SH-SY5Y (cell line): ENCODE data around the gene BANF2.

Source experiments
- GATA2 ChIP-seq: IDR thresholded peaks from 2 replicates; pipeline ENCODE4 v1.6.1; 2011; ENCODE audit warnings: mild to moderate bottlenecking, low read depth, low read length
- GATA3 ChIP-seq: IDR thresholded peaks from 2 replicates; pipeline ENCODE4 v1.6.1; 2011; ENCODE audit warnings: low read depth, mild to moderate bottlenecking, low read length, moderate library complexity

GRCh38 chr20:17743677-17744076 lies 43.9 kb downstream of the BANF2 start:
- TF ChIP-seq GATA2 (no peak), GATA3 (no peak)
